LNCAP (cell line): ENCODE results near the gene SLC6A6.

Source experiments
- TF ChIP-seq, protein P1 (sequence below): fragments of 450-650 bp; IDR thresholded peaks from 2 replicates; pipeline ENCODE4 v1.5.1; 2017; ENCODE audit warnings: mild to moderate bottlenecking

Gene SLC6A6

DNA sequence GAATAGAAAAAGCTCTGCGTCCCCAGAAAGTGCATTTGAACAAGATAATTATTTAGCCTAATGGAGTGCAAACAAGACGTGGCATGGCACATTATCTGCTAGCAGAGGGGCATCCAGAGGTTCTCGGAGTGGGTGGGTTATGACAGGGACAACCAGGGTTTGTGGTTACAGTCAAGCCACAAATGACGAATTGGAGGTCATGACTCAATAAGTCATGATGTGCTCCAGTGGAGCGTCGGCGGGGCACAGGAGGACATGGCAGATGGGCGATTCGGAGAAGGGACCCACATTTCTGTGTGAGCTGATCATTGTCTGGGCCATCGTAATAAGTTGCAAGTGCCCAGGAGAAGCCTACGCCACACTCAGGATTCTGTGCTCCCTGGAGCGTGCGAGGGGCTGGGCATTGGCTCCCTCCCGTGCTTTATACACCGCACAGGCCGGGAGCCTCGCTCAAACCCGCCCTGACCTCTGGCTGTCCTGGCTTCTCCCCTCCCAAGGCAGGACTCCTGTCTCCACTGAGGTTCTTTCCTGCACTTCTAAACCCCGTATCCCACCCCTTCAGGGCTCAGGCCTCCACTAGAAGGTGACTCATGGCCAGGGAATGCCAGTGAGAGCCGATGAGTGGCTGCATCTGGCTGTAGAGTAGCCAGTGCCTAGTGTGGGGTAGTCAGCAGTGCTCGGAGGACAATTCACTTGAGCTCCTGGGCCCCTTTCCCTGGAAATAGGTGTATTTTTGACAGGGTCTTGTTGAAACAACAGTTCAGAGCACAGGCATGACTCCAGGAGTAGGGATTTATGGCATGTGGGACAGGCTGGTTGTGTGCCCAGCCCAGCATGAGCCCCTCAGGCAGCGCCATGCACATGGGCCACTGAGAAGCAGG lies 70.3 kb downstream of the SLC6A6 start:
- TF ChIP-seq, protein P1, sequence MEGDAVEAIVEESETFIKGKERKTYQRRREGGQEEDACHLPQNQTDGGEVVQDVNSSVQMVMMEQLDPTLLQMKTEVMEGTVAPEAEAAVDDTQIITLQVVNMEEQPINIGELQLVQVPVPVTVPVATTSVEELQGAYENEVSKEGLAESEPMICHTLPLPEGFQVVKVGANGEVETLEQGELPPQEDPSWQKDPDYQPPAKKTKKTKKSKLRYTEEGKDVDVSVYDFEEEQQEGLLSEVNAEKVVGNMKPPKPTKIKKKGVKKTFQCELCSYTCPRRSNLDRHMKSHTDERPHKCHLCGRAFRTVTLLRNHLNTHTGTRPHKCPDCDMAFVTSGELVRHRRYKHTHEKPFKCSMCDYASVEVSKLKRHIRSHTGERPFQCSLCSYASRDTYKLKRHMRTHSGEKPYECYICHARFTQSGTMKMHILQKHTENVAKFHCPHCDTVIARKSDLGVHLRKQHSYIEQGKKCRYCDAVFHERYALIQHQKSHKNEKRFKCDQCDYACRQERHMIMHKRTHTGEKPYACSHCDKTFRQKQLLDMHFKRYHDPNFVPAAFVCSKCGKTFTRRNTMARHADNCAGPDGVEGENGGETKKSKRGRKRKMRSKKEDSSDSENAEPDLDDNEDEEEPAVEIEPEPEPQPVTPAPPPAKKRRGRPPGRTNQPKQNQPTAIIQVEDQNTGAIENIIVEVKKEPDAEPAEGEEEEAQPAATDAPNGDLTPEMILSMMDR = no peak

DNA sequence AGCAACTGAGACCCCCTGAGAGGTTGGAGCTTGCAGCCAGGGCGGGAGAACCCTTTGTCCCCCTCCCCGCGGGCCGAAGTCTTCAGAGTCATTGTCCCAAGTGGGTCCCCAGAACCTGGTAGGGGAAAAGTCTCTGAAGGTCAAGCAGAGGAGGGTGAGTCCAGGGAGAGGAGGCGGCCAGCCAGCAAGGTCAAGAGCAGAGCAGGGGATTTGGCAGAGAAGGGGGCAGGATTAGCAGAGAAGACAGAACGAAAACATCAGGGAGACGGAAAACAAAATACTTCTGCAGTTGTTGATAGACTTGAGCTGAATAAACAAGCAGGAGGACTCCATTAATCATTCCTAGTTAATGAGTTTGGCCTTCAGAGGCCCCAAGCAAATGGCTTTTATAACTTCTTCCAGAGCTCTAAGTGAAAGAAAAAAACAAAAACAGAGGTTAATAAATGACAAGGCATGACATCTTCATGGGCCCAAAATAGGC lies 71.0 kb downstream of the SLC6A6 start:
- TF ChIP-seq, protein P1 = no peak

DNA sequence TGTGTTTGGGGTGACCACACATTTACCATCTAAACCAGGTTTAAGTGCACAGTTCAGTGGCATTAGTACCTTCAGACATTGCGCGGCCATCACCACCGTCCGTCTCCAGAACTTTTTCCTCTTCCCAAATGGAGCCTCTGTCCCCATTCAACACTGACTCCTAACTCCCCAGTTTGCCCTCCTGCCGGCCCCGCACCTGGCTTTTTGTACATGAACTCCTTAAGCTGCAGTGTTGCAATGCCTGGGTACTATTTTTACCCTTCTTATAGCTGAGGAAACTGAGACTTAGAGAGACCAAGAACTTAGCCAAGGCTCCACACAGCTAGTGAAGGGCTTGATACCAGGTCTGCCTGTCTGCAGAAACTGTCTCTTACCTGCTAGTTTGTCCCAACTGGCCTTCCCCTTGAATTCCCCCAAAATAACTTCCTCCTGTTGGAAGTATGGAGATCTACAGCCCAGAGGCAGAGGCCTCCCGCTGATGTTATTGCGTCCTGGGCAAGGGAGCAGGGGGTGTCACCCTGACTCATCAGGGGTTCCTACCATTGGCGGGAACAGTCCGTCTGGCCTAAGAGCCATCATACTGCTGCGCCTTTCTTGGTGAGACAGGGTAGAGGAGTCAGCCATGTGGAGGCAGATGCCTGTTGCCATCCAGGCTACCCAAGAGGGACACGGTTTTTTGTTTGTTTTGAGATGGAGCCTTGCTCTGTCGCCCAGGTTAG lies 72.1 kb downstream of the SLC6A6 start:
- TF ChIP-seq, protein P1 = no peak

DNA sequence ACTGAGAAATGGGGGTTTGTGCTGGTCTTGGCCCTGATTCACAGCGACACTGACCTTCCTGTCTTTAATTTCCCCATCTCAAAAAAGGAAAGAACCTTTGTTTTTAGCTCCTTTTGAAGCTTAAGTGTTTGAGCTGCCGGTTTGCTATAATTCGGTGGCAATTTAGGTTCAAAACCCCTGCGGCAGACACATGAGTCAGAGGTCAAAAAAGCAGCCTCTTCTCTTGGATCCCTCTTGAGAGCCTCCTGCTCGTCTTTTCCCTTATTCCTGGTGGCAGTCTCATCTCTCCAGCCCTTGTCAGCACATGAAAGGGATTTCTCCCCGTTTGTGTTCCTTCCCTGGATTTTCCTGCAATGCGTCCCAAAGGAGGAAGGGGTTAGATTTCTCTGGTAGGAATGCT lies 73.2 kb downstream of the SLC6A6 start:
- TF ChIP-seq, protein P1 = no peak

DNA sequence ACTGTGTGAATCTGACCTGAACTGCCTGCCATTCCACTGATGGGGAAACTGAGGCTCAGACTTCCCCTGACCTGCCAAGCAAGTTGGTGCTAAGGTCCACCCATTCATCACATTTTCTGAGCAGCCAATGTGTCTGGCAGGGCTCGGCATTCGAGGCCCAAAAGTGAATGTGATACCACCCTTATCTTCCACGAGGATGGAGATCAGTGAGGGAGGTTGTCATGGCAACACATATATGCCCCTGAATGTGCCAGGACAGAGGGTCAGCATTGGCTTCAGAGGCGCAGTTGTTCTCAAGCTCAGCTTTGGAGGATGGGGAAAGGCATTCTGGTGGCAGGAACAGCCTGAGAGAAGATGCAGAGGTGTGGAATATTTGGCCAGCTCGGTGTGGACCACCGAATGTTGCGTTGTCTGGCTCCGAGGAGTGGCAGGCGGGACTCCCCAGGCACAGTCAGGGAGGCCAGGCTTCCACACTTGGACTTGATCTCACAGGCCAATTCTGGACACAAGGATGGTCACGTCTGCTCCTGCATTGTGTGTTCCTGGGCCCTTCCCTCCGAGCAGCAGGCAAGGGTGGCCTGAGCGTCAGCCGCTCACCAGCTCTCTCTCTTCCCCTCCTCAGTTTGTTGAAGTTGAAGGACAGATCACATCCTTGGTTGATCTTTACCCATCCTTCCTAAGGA lies 74.3 kb downstream of the SLC6A6 start:
- TF ChIP-seq, protein P1 = no peak

DNA sequence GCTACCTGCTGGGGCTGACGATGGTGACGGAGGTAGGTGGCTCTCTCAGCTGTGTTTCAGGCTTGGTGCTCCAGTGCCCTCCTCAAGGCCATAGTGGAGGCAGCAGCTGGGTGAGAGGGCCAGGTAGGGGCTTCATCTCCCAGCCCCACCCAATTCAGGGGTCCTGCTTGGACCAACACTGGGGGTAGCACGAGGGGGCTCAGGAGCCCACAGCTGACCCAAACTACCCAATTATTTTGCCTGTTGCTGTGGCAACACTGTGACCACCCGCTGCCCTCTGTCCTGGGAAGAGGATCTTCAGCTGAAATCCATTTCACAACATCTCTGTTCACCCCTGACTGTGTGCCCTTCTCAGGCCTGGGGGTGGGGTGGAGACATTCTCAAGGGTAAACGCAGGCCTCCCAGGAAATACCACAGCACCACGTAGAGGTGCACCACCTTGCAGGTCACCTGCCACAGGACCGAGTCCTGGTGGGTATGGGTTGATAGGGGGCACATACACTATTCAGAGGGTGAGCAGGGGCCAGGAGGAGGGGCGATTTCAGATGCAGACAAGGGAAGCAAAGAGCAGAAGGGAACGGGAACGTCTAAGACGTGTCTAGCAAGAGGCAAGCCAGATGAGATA lies 75.0 kb downstream of the SLC6A6 start:
- TF ChIP-seq, protein P1 = no peak

DNA sequence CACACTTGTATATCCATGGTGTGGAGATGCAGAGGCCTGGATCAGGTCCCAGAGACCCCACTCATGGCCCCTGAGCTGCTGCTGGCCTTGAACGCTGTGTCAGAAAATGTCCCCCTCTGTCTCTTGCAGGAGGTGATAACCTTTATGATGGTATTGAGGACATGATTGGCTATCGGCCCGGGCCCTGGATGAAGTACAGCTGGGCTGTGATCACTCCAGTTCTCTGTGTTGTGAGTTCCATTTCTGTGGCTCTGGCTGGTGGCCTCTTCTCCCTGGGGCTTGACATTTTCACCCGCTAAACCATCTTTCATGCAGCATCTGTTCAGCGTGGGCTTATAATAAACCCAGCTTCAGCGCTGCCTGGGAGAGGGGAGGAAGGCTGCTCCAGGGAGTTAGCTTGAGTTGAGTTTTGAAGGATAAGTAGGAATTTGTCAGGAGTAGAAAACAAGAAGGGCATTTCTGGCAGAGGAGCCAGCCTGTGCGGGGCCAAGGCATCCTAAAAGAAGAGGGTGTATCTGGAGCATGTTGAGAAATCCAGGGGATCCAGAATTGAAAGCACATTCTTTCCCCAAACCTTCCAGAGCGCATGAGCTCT lies 76.6 kb downstream of the SLC6A6 start:
- TF ChIP-seq, protein P1 = no peak
